Transverse colon (tissue), 4 donors: ENCODE data around the gene MYO9A. TPM values are rescaled to one million over a fixed set of nuclear protein-coding genes. Genes with fewer than 3 reads are reported as not detected.

ENCODE experiments used
- DNase-seq: peaks from one replicate; pipeline ENCODE4 v3.0.0-alpha.2; 2019
- H3K27ac ChIP-seq, 4 donors: fragments of 200-600 bp; sonication (generic); 2 replicates each; pipeline ENCODE4 v1.5.1; 2016 to 2018; ENCODE audit warnings: inconsistent platforms in 4 of 4
- H3K27me3 ChIP-seq: fragments of 200-600 bp; sonication (generic); 2 replicates; pipeline ENCODE4 v1.5.1; 2017; ENCODE audit warnings: inconsistent platforms
- H3K36me3 ChIP-seq, 4 donors: fragments of 200-600 bp; sonication (generic); 2 replicates each; pipeline ENCODE4 v1.5.1; 2017 to 2019; ENCODE audit warnings: inconsistent platforms in 4 of 4
- H3K4me1 ChIP-seq, 4 donors: fragments of 200-600 bp; sonication (generic); 2 replicates each; pipeline ENCODE4 v1.5.1; 2017 to 2020; ENCODE audit warnings: inconsistent platforms in 4 of 4
- H3K4me3 ChIP-seq, 4 donors: fragments of 200-600 bp; sonication (generic); 1 replicate in 1 of 4; 2 replicates in 3 of 4; pipeline versions ENCODE4 v1.5.1 to v1.6.1; 2017 to 2019; ENCODE audit warnings: inconsistent platforms in 4 of 4
- H3K9me3 ChIP-seq, 2 donors: fragments of 200-600 bp; sonication (generic); 2 replicates each; pipeline ENCODE4 v1.5.1; 2017 to 2019; ENCODE audit warnings: inconsistent platforms in 2 of 2
- EP300 ChIP-seq: sonication (generic); formaldehyde crosslinking; IDR thresholded peaks from one replicate; pipeline ENCODE4 v1.6.1; 2017; ENCODE audit warnings: antibody characterized with exemption, low read depth
- POLR2A ChIP-seq: fragments of 450-650 bp; IDR thresholded peaks from one replicate; pipeline ENCODE4 v1.6.1; 2016; ENCODE audit warnings: antibody characterized with exemption, mild to moderate bottlenecking, moderate library complexity
- POLR2AphosphoS5 ChIP-seq, 3 donors: sonication (generic); formaldehyde crosslinking; IDR thresholded peaks; one replicate each; pipeline ENCODE4 v1.6.1; 2016; ENCODE audit warnings: antibody characterized with exemption in 3 of 3
- WGBS, 2 donors: methylation state at CpG; one replicate each; pipeline ENCODE4 v1.1.5; 2018; ENCODE audit warnings: low coverage in 1 of 2; 5-methylcytosine and 5-hydroxymethylcytosine counted together
- in situ Hi-C, 4 donors: fragments of 200-750 bp; cut with MboI; loops; one replicate each; pipeline versions ENCODE4 v1.15.0 to v1.15.1; 2017; ENCODE audit warnings: low sequenced_read_pairs in 3 of 4, low pct_ligation_motif_present in 1 of 4, low pct_unique_long_range_greater_than_20kb in 1 of 4
- intact Hi-C: fragments of 100-400 bp; cut with DNase I; formaldehyde crosslinking; loops from one replicate; pipeline ENCODE4 v1.15.1; 2023; ENCODE audit warnings: low total_unique reads
- total RNA-seq, 4 donors: library from RNA; depleted of rRNA; stranded (reverse); fragments of >200 nt; gene quantifications; one replicate each; pipeline ENCODE4 v1.1.0, GENCODE V29; 2016
- TF ChIP-seq, protein P1 (sequence below), 5 experiments: fragments of 200-600 bp in 3 of 5; fragments of 450-650 bp in 2 of 5; sonication (generic) in 3 of 5; IDR thresholded peaks; 1 replicate in 2 of 5; 2 replicates in 3 of 5; pipeline ENCODE4 v1.5.1; 2016 to 2017; ENCODE audit warnings: antibody characterized with exemption in 5 of 5, inconsistent platforms in 3 of 5, mild to moderate bottlenecking in 2 of 5, moderate library complexity in 1 of 5

MYO9A gene
- total RNA-seq, 4 donors from 2014 or later, result 52.4 to 103 (median 74.2) TPM

DNA sequence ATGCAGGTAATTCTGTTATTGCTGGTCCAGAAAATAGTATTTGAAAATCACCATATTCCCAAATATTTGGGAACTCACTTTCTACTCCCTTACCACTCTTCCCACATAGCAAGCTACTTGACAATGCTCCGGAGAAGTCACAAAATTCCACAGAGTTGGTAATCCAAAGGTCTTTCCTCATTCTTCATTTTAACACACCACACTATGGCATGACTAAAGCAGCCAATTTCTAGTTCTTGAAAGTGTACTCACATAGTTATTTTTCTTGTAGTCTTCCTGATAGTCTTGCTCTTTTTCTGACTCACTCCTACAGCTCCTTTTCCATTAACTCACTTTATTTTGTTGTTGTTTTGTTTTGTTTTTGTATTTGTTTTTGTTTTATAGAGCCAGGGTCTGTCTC, 67.2 kb downstream of the MYO9A start:
- no peaks in the 10 kb centered on the region for H3K9me3 ChIP-seq
- TF ChIP-seq POLR2A, result no peak
- TF ChIP-seq, protein P1, sequence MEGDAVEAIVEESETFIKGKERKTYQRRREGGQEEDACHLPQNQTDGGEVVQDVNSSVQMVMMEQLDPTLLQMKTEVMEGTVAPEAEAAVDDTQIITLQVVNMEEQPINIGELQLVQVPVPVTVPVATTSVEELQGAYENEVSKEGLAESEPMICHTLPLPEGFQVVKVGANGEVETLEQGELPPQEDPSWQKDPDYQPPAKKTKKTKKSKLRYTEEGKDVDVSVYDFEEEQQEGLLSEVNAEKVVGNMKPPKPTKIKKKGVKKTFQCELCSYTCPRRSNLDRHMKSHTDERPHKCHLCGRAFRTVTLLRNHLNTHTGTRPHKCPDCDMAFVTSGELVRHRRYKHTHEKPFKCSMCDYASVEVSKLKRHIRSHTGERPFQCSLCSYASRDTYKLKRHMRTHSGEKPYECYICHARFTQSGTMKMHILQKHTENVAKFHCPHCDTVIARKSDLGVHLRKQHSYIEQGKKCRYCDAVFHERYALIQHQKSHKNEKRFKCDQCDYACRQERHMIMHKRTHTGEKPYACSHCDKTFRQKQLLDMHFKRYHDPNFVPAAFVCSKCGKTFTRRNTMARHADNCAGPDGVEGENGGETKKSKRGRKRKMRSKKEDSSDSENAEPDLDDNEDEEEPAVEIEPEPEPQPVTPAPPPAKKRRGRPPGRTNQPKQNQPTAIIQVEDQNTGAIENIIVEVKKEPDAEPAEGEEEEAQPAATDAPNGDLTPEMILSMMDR (IDR thresholded peaks at IDR 0.05), result no peak
- no peak for TF ChIP-seq POLR2AphosphoS5 (IDR thresholded peaks at IDR 0.05)
- no peak for TF ChIP-seq EP300
- in situ Hi-C loops (no loop called here), intact Hi-C loops (no loop called here)
- peaks cover 0 to 3% (median 1%) of the 10 kb centered on the region in 4 donors for H3K36me3 ChIP-seq
- no peak overlapping the region for H3K4me3 ChIP-seq
- H3K27me3 ChIP-seq, result no peaks in the 10 kb centered on the region
- H3K4me1 ChIP-seq, result no peaks in the 10 kb centered on the region
- H3K27ac ChIP-seq, result no peak overlapping the region
- WGBS, 2 donors, result 96 to 100% methylated on average over 1 of the region's 1 CpG
- no peak for DNase-seq

DNA sequence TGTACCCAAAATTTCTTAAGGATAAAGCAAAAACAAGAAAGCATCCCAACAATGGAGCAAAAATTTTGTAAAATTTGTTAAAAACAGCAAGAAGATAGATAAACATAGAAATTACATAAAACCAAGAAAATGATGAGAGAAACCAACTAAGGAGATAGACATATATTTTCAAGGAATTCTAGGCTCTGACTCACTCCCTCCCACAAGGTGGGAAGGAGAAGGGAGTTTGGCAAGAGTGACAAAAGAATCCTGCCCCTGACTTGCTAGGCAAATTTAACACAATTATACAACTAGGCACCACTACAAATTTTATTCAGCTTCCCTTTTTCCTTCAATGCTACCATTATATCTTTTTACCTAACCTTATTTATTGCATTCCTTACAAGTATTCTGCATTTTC, 70.9 kb downstream of the MYO9A start:
- H3K4me3 ChIP-seq, result no peak overlapping the region
- H3K36me3 ChIP-seq, result peaks cover 0 to 9% (median 4%) of the 10 kb centered on the region in 4 donors
- H3K9me3 ChIP-seq, result no peaks in the 10 kb centered on the region
- H3K4me1 ChIP-seq, result no peaks in the 10 kb centered on the region
- H3K27me3 ChIP-seq, result no peaks in the 10 kb centered on the region
- intact Hi-C loops (no loop called here), in situ Hi-C loops (no loop called here)
- TF ChIP-seq POLR2A, result no peak
- no peak for TF ChIP-seq EP300
- TF ChIP-seq, protein P1 (IDR thresholded peaks at IDR 0.05), result no peak
- no peak for TF ChIP-seq POLR2AphosphoS5 (IDR thresholded peaks at IDR 0.05)
- H3K27ac ChIP-seq, result no peak overlapping the region
- no peak for DNase-seq

DNA sequence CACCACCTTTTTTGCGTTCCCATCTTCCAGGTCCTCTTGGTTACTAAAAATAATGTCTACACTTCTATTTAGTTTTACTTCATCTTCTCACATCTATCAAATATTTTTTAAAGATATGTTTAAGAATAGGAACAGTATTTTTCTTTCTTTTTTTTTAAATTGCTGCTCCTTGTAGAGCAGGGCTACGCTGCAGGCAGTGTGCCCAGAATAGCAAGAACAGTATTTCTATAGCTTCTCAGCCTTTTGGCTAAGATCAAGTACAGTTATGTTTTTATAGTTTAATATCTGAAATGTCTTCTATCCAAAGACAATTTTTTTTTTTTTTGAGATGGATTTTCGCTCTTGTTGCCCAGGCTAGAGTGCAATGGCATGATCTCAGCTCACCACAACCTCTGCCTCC, 73.0 kb downstream of the MYO9A start:
- in situ Hi-C loops (no loop called here), intact Hi-C loops (no loop called here)
- H3K9me3 ChIP-seq, result no peaks in the 10 kb centered on the region
- TF ChIP-seq EP300 (no peak), POLR2A (no peak)
- H3K4me1 ChIP-seq, result no peaks in the 10 kb centered on the region
- DNase-seq, result no peak
- 91 to 97% methylated on average over 3 of the region's 3 CpGs for WGBS, 2 donors
- H3K36me3 ChIP-seq, result peaks cover 0 to 9% (median 4%) of the 10 kb centered on the region in 4 donors
- no peaks in the 10 kb centered on the region for H3K27me3 ChIP-seq
- H3K4me3 ChIP-seq, result no peak overlapping the region
- no peak overlapping the region for H3K27ac ChIP-seq

DNA sequence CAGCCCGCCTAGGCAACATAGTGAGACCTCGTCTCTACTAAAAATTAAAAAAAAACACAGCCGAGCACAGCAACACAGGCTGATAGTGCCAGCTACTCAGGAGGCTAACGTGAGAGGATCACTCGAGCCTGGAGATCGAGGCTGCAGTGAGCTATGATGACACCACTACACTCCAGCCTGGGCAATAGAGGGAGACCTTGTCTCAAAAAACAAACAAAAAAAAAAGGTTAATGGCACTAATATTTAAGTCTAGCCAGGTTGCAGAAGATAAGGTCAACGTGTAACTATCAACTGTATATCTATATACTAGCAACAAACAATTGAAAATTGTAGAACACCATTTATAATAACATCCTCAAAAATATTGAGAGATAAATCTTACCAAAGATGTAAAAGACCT, 75.1 kb downstream of the MYO9A start:
- Histone ChIP-seq H3K27ac (no peak overlapping the region), H3K4me1 (no peaks in the 10 kb centered on the region), H3K9me3 (no peaks in the 10 kb centered on the region), H3K36me3 (peaks cover 0 to 9% (median 4%) of the 10 kb centered on the region in 4 donors), H3K27me3 (no peaks in the 10 kb centered on the region), H3K4me3 (no peak overlapping the region)
- TF ChIP-seq, protein P1 (IDR thresholded peaks at IDR 0.05), result no peak
- TF ChIP-seq POLR2AphosphoS5 (IDR thresholded peaks at IDR 0.05), result no peak
- no peak for TF ChIP-seq POLR2A
- no peak for TF ChIP-seq EP300
- intact Hi-C loops, result no loop called here
- WGBS, 2 donors, result 80 to 89% methylated on average over 2 to 7 of the region's 7 CpGs
- in situ Hi-C loops, result no loop called here
- no peak for DNase-seq

DNA sequence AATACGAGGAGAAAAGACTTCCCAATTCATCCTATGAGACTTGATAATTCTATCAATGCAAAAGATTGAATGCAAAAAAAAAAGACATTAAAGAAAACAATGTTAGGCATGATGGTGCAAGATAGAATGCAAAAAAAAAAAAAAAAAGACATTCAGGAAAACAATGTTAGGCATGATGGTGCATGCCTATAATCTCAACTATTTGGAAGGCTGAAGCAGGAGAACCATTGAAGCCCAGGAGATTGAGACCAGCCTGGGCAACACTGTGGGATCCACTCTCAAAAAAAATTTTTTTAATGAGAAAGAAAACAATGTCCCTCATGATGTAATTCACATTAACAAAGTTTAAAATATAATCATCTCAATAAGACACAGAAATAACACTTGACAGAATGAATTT, 75.9 kb downstream of the MYO9A start:
- in situ Hi-C loops, result no loop called here
- intact Hi-C loops, result no loop called here
- no peak for DNase-seq
- TF ChIP-seq EP300 (no peak), POLR2AphosphoS5 (IDR thresholded peaks at IDR 0.05) (no peak), POLR2A (no peak)
- TF ChIP-seq, protein P1 (IDR thresholded peaks at IDR 0.05), result no peak
- Histone ChIP-seq H3K4me1 (no peaks in the 10 kb centered on the region), H3K27ac (no peak overlapping the region), H3K36me3 (peaks cover 0 to 9% (median 4%) of the 10 kb centered on the region in 4 donors), H3K4me3 (no peak overlapping the region), H3K9me3 (no peaks in the 10 kb centered on the region), H3K27me3 (no peaks in the 10 kb centered on the region)
- 71 to 75% methylated on average over 1 of the region's 1 CpG for WGBS, 2 donors
